G401.6 (cell line): Measurements from ENCODE around the gene INAFM1.
"Not testable (repeated sequence)": the region's sequence is repeated elsewhere in the genome, so short reads cannot be mapped to it uniquely, and the experiment has no call there.

Source experiments
- FAIRE-seq: peaks from 2 replicates; lab custom pipeline; 2012; peaks lifted over from hg19 to GRCh38; lab: Jason Lieb, UNC

INAFM1 gene

DNA sequence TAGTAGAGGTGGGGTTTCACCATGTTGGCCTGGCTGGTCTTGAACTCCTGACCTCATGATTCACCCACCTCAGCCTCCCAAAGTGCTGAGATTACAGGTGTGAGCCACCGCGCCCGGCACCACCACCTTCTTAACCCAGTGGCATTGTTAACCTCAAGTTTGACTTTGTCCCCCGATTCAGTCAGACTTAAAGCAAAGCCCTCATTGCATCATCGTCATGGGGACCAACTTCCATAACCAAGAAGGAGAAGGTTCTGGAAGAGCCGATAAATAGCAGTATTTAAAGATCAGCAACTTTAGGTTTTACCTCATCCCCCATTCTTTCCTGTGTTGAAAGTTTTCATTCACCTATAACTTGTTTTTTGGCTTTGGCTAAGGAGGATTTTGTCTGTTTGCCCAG, 6.7 kb upstream of the INAFM1 start:
- FAIRE-seq = no peak

DNA sequence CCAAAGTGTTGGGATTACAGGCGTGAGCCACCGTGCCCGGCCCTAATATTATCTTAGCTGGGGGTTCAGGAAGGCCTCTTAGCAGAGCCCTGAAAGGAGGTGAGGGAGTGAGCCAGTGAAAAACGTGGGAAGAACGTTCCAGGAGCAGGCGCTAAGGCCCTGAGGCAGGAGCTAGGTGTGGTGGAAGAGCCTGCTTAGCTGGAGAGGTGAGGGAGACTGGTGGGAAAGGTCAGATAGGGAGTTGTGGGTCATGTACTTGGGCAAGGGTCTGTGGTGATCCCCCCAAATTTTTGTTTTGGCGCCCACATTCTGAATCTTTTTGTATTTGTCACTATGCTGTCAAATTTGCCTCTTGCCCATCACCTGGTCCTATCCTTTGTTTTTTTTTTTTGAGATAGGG, 5.1 kb upstream of the INAFM1 start:
- FAIRE-seq = no peak

DNA sequence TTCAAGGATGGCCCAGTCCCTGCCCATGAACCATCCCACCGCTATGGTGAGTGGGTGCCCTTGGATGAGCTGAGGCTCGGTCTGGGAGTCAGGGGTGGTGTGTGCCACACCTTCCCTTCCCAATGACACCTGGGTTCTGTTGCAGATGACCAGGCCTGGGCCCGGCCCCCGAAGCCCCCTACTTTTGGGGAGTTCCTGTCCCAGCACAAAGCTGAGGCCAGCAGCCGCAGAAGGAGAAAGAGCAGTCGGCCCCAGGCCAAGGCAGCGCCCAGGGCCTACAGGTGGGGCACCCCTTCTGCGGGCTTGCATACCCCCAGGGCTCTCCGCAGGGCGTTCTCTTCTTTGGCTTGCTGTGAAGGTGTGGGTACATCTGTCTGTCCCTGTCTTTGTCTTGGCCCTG, 4.3 kb upstream of the INAFM1 start:
- FAIRE-seq = no peak

DNA sequence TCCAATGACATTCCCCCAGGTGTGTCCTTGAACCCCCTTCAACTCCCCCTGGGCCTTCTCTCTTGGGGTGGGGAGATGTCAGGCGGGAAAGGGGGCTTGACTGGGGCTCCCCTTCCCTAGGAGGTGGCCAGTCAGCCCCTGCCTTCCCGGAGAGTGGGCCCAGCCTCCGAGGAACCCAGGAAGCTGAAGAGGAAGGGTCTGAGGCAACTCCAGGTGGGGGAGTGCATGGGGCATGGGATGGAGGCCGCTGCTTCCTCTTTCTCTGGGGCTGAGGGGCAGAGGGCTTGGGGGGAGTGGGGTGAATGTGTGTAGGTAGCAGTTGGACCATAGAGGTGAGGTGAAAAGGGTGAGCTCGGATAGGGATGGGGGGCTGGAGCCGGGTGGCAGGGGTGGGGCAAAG, 2.7 kb upstream of the INAFM1 start:
- no peak for FAIRE-seq

DNA sequence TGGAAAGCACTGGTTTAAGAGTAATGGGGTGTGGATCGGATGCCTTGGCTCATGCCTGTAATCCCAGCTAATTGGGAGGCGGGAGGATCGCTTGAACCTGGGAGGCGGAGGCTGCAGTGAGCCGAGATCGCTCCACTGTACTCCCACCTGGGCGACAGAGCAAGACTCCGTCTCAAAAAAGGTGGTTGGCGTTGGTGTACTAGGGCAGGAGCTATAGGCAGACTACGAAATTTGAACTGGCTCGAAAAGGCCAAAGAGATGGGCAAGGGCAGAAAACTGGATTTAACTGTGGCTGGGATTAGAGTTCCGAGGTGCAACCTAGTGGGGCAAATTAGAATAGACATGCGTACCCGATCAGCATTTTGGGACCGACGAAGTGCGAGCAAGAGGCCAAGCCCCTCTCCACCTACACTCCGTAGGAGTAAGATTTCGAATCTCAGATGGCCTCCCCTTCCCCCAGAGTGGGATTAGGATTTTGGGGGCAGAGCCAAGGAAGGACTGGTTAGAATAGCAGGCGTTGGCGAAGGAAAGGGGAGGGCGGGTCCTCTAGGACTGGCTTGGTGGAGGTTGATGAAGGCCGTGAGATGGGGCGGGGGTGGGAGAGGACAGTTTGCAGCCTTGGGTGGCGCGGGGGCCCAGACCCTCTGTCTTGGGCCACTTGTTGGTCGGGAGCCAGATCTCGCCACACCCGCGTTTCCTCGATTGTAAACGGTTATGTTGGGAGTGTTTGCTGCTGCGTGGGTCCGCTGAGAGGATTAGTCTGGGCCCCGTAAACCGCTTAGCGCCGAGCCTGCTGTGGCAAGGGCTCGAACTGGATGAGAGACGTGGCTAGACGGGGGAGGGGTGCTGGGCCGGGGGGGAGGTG, 2.0 kb upstream of the INAFM1 start:
- peak; percentile 97 for FAIRE-seq

DNA sequence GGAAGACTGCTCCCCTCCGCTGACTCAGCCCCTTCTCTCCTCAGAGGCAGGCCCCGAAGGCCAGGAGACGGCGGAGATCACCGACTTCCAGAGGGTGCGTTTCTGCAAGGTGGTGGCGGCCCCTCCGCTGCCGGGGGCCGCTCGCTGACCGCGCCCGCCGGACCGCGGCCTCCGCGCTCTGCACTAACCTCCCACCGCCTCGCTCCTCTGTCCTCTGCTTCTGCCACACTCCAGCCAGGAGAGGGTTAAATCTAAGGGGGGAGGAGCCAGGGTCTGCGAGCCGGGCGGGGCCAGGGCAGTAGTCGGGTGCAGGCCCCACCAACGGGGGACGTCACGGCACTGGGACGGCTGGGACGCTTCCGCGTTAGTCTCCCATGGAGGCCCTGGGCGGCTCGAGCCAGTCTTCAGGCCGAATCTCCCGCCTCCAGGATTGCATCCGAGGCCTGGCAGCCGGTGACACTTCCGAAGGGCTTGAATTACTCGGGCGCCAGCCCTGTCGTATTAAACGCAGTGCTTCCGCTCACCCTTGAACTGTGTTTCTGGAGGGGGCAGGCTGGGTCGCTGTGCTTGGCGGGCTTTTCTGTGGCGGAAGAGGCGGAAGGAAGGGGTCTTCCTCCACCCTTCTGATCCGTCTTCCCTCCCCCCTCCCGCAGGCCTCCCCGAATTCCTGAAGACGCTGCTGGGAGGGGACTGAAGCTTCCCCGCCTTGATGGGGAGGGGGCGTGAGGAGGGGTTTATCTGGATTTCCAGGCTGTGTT, 1.2 kb upstream of the INAFM1 start:
- peak; percentile 82 for FAIRE-seq

DNA sequence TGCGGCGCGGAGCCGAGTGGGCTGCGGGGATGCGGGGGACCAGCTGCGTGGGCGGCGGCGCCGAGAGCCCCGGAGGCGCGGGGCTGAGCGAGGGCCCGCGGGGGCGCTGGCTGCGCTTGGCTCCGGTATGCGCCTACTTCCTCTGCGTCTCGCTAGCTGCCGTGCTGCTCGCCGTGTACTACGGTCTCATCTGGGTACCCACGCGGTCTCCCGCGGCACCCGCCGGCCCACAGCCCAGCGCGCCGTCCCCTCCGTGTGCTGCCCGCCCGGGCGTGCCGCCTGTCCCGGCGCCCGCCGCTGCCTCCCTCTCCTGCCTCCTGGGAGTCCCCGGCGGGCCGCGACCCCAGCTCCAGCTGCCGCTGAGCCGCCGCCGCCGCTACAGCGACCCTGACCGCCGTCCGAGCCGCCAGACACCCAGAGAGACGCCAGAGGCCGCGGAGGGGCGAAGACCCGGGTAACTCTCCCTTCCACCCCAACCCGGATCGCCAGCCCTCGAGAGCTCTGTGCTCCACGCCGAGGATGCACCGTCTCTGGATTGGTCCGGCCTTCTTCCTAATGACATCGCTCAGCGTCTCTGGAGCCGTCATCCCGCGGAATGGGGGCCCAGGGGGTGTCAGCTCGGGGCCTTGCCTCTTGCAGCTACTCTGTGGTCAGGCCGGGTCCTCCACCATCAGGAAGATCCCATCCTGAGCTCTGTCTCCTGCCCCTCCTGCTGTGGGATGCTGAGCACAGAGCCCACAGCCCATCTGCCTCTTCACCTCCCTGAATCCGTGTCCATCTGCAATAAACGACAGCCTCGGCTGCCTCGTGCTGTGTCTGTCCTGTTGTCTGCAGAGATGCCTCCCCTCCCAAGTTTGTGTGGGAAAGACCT, 441 bp downstream of the INAFM1 start:
- FAIRE-seq = no peak

DNA sequence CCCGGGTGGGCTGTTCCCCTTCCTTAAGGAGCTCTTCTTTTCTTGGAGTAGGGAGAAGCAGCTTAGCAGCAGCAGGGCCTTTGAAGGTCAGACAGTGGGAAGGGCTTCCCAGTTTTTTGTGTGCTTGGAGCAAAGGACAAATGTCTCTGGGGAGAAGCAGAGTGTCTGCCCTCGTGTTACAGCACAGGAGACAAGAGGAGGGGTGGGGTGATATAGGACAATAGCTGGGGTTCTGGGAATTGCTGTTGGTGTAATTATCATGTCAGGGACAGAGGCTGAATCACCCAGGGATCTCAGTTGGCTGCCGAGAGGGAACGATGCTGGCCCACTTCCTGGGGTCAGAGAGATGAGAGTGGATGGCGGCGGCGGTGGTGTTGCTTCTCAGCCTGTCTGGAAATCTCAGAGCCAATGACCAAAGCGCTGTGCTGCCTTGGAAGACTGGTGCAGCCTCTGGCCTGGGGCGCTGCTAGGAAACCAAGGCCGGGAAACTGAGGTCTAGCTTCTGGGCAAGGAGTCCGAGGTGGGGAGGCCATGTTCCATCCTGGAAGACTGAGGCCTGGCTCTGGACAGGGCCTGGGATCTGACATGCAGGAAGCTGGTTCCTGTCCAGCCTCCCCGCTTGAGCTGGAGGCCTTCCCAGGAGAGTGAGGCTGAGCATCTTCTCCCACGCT, 1.2 kb downstream of the INAFM1 start:
- no peak for FAIRE-seq

DNA sequence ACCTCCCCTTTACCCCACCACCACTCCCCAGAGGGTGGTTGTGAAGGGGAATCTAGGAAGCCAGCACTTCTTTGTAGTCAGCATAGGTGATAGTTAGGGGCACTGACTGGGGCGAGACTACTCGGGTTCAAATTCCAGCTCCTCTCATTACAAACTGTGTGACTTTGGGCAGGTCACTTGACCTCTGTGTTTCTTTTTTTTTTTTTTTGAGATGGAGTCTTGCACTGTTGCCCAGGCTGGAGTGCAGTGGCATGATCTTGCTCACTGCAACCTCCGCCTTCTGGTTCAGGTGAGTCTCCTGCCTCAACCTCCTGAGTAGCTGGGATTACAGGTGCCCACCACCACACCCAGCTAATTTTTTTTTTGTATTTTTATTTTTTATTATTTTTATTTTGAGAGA, 1.8 kb downstream of the INAFM1 start:
- not testable (repeated sequence) for FAIRE-seq

DNA sequence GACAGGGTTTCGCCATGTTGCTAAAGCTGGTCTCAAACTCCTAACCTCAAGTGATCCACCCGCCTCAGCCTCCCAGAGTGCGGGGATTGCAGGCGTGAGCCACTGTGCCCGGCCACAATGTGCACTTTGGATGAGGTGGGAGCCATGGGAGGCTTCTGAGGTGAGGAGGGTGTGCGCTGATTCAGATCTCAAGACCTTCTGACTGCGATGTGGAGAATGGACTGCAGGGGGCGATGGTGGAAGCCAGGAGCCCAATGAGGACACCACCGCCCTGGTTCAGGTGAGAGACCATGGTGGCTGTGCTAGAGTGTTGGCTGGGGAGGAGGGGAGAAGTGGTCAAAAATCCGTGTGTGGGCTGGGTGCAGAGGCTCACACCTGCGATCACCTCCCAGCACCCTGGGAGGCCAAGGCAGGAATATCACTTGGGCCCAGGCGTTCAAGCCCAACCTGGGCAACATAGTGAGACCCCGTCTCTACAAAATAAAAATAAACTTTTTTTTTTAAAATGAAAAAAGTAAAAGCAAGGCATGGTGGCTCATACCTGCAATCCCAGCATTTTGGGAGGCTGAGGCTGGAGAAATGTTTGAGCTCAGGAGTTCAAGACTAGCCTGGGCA, 5.6 kb downstream of the INAFM1 start:
- FAIRE-seq = no peak

DNA sequence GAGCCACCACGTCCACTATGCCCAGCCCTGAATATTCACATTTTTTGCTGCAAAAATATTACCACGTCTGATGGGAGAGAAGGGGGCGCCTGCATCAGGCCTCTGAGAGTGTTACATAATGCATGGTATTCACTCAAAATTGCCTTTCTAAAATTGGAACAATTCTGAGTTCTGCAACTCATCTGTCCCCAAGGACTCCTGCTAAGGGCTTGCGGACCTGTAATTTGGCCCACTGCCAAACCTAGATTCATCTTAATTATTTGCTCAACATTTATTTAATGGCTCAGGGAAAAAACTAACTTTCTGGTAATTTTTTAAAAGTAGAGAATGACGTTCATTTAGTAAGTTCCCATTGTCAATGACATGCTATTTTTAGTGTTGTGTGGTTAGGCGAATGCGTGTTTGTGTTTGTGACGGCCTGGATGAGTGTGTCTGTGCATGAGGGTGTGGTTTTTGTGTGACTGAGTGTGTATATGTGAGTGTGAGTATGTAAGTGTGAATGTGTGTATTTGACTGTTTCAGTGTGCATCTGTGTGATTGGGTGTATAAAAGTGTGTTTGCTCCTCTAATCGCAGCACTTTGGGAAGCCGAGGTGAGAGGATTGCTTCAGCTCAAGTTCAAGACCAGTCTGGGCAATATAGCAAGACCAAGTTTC, 8.8 kb downstream of the INAFM1 start:
- no peak for FAIRE-seq

DNA sequence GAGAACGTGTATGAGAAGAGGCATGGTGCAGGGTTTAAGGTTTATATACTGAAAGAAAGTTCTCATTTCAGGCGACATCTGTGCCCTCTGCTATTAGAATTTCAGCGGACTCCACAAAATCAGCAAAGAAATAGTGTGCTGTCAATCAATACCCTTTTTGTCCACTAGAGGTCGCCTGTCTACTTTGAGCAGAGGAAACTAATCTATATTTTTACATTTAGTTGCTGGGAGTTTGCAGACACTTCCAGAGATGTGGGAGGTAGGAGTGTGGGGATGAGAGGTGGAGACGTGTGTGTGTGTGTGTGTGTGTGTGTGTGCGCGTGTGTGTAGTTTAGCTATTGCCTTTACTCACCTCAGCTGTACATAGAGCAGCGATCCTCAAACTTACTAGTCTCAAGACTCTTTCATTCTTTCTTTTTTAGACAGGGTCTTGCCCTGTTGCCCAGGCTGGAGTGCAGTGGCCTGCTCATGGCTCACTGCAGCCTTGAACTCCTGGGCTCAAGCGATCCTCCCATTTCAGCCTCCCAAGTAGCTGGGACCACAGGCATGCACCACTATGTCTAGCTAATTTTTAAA, 9.7 kb downstream of the INAFM1 start:
- peak; percentile 91 for FAIRE-seq

DNA sequence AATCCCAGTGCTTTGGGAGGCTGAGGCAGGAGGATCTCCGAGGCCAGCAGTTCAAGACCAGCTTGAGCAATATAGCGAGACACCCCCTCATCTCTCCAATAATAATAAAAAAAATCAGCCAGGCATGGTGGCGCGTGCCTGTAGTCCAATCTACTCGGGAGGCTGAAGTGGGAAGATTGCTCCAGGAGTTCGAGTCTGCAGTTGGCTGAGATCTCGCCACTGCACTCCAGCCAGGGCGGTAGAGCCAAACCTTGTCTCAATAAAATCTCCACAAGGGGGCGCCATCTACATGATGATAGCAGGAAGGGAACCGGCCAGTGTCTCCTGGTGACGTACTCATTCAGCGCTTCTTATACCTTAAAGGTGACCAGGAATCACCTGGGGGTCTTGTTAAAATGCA, 21.4 kb downstream of the INAFM1 start:
- peak; percentile 72 for FAIRE-seq

DNA sequence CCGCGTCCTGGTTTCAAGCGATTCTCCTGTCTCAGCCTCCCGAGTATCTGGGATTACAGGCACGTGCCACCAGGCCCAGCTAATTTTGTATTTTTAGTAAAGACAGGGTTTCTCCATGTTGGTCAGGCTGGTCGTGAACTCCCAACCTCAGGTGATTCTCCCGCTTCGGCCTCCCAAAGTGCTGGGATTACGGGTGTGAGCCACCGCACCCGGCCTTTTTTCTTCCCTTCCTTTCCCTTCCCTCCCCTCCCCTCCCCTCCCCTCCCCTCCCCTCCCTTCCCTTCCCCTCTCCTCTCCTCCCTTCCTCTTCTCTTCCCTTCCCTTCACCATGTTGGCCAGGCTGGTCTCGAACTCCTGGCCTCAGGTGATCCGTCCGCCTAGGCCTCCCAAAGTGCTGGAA, 26.2 kb downstream of the INAFM1 start:
- FAIRE-seq = not testable (repeated sequence)

DNA sequence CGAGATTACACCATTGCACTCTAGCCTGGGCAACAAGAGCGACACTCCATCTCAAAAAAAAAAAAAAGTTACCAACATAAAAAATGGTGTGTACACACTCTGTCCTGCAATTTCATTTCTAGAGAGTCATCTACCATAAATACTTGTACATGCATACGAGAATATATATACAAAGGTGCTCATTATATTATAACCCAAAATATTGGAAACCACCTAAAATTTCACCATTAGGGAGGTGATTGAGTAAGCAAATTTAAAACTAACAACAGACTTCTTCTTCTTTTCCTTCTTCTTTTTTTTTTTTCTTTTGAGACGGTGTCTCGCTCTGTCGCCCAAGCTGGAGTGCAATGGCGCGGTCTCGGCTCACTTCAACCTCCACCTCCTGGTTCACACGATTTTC, 27.6 kb downstream of the INAFM1 start:
- FAIRE-seq = no peak

DNA sequence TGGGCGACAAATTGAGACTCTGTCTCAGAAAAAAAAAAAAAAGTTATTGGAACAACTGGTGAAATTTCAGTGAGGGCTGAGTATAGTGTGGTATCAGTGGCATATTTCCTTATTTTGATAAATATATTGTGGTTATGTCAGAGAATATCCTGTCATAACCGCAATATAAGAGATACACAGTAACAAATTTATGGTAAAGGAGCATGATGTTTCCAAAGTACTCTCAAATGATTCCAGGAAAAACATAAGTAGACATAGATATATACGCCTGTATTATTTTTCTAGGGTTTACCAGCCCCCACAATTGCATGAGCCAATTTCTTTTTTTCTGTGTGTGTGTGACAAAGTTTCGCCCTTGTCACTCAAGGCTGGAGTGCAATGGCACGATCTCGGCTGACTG, 29.3 kb downstream of the INAFM1 start:
- no peak for FAIRE-seq

DNA sequence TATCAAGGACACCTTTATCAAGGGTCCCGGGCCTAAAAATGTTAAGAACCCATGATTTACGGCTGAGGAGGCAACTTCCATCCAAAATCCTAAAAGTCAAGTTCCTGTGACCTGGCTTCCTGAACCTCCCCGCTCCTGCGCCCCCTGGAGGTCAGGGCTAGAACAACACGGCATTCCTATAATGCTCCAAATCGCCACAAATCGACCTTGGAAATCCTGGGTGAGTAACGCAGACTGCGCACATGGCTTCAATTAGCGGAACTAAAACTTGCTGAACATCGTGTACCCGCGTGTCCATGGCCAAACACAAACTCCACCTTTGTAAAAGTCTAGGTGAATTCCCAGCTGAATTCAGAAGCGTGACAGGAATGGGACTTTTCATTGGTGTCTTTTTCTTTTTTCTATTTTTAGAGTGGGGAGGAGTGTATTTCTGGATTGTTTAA, 30.6 kb downstream of the INAFM1 start:
- FAIRE-seq = peak; percentile 85

DNA sequence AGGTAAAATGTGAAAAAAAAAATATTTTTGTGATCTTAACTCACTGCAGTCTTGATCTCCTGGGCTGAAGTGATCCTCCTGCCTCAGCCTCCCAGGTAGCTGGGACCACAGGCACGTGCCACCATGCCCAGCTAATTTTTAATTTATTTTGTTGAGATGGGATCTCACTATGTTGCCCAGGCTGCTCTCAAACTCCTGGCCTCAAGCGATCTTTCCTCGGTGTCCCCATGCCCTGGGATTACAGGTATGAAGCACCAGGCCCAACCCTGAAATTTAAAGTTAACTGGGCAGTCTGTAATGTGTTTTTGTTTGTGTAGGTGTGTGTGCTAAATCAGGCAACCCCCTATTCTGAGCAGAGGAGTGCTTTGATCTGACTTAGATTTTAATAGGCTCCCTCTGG, 31.6 kb downstream of the INAFM1 start:
- no peak for FAIRE-seq

DNA sequence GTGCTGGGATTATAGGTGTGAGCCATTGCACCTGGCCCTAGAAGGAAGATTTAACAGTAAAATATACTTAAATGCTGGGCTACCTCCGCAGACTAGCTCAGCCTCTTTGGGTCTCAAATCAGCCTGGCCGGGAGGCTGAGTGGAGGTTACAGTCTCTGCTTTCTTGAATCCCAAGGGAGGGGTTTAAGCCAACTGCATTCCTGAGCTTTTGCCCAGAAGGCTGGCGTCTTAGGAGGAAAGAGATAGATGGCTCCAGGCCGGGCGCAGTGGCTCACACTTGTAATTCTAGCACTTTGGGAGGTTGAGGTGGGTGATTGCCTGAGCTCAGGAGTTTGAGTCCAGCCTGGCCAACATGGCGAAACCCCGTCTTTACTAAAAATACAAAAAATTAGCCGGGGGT, 34.4 kb downstream of the INAFM1 start:
- FAIRE-seq = no peak

DNA sequence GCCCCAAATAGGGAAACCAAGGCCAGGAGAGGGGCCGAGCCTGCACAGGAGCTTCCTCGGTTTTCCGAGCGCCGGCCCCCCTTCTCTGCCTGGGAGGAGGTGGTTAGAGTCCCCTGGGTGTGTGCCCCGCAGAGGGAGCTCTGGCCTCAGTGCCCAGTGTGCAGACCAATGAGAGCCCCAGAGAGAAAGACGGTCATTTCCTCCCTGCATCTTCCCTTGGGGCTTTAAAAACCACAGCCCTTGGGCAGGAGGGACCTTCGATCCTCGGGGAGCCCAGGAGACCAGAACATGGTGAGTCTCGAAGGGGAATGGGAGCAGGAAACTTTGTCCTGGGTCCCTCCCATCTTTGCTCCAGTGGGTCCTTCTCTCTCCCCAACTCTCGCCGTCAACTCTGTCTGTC, 34.9 kb downstream of the INAFM1 start, which contains the start of gene C5AR1:
Gene C5AR1, plus strand, starts transcription at position 254 of the 400 bp plus-strand sequence. Its CDS starts 35 bp downstream, at position 289.
- no peak for FAIRE-seq

DNA sequence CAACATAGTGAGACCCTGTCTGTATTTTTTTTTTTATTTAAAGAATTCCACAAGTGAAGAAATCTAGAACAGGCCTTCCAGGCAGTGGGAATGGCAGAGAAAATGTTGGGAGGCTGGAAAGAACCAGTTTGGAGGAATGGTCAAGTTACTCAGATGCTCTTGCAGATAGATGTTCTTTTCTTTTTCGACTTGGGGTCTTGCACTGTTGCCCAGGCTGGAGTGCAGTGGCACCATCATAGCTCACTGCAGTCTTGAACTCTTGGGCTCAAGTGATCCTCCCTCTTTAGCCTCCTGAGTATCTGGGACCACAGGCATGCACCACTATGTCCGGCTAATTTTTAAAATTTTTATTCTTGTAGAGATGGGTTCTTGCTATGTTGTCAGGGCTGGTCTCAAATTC, 35.6 kb downstream of the INAFM1 start:
- no peak for FAIRE-seq
